GM04503 (cell line): ENCODE results near the gene THAP2.
"Not testable (repeated sequence)": the region's sequence is repeated elsewhere in the genome, so short reads cannot be mapped to it uniquely, and the experiment has no call there.

Source experiments
- DNase-seq: peaks from one replicate; pipeline ENCODE4 v3.0.0-alpha.2; 2012; ENCODE audit warnings: low read depth

Gene THAP2

GRCh38 chr12:71662849-71663560 is 1.1 kb upstream of the THAP2 start:
- DNase-seq, result peak; percentile 18

- DNase-seq, result no peak
These were observed 449 bp downstream of the THAP2 start for GRCh38 chr12:71664411-71665089.

DNA sequence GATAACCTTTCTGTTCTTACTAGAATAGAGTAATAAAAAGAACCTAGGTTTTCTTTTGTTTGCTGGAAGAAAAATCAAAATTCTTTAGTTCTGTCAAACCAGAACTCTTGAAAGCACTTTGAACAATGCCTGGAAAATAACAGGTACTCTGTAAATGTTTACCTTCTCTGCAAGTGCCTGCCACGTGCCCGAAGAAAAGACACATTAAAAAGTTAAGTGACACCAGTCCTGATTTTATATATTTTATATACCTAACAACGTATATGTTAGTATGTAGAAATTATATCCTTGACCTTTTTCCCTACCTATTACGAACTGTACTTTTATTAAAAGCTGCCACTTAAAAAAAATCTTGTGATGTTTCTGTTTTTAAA is 976 bp downstream of the THAP2 start:
- no peak for DNase-seq

- DNase-seq, result no peak
These were observed 2.2 kb downstream of the THAP2 start for GRCh38 chr12:71666259-71666658.

GRCh38 chr12:71671311-71671710 is 7.2 kb downstream of the THAP2 start:
- no peak for DNase-seq

- DNase-seq, result no peak
These were observed 7.7 kb downstream of the THAP2 start for GRCh38 chr12:71671816-71672215.

DNA sequence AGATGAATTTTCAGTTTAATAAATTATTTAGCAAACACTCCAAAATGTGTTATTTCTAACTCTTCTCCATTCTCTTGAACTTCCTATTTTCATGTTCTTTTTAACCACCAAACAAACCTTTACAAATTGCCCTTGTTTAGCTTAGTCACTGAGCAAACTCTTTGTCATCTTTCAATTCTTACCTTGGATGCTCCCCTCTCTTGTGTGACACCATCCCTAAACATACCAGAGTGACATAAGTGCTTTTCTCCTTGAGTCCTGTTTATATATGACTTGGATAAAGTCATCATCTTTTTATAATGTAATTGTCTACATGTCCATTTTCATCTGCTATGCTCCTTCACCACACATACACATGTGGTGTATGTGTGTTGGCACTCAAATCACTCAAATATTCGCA is 18.4 kb downstream of the THAP2 start:
- DNase-seq, result no peak

GRCh38 chr12:71683633-71684032 is 19.5 kb downstream of the THAP2 start:
- no peak for DNase-seq

DNA sequence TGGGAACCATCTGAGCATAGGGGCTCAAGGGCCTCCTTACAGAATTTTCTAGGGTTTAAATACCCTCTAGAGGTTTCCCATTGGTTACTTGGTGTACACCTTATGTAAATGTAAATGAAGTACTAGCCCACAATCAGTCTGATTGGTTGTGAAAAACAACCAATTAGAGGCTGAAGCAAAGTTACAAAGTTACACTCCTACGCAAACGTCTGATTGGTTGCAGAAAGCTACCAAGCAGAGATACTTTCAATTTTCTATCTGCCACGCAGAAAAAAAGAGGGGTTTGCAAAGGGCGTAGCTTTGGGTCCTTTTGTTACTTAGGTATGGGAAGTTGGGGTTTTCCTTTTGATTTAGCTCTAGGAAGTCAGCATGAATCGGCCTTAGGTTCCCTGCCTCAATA is 20.0 kb downstream of the THAP2 start:
- no peak for DNase-seq

DNA sequence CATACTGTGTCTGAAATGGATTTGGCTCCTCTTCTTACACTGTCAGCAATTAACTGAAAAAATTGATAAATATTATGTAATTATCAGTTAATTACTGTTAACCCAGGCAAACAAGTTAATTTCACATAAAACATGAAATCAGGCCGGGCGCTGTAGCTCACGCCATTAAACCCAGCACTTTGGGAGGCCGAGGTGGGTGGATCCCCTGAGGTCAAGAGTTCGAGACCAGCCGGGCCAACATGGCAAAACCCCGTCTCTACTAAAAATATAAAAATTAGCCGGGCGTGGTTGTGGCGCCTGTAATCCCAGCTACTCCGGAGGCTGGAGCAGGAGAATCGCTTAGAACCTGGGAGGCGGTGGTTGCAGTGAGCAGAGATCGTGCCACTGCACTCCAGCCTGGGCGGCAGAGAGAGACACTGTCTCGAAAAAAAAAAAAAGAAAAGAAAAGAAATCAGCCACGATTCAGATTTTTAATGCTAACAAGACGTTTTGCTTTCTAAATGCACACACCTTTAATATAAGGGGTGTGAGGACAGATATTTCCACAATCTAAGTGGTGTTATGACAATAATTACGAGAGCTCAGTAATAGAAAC is 21.3 kb downstream of the THAP2 start:
- no peak for DNase-seq

DNA sequence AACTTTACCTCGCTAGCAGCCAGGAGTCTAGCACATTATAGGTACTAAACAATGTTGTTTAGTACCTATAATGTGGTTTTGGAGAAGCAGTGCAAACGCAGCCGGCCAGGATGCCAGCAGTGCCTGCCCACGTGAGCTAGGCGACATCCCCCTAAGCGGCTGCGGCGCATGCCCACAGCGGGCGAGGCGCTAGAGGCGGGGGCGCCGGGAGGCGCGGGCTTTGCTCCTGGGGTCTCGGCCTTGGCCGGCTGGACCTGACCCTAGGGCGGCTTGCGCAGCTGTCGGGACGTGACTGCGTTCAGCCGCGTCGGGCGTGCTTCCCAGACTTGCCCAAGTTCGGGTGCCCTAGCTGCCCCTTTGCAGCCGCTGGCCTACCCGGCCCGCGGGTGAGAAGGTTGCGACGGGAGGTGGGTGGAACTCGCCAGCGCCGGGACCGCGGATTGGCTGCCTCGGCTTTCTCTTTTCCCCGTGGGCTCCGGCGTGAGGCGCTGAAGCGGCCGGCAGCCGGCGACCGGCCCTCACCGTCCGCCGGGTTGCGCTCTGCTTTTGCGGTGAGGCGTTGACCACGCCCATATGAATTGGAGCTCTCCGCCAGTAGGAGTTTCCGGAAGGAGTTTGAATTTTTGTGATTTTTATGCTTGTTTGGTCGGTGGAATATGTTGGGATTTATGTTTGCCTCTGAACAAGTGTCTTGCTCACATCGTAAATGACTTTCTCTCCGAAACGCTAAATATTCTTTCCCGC is 22.0 kb downstream of the THAP2 start, which contains the start of gene TMEM19:
Gene TMEM19 (plus strand): TSS at position 169 of the 744 bp plus-strand sequence. CDS start 599 bp downstream, outside the sequence.
- peak; percentile 57 for DNase-seq

DNA sequence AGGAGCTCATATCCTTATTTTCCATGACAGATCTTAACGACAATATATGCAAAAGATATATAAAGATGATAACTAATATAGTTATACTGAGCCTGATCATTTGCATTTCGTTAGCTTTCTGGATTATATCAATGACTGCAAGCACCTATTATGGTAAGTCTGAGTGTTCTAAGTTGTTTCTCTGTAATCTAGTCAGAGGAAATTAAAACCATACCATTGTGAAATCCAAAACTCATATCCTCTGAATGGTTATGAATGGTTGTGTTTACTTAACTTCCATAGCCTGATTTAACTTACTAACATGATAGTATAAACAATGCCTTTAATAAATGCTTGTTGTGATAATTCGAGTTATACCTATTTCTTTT is 22.5 kb downstream of the THAP2 start:
- no peak for DNase-seq

GRCh38 chr12:71687172-71687571 is 23.1 kb downstream of the THAP2 start:
- DNase-seq, result not testable (repeated sequence)

DNA sequence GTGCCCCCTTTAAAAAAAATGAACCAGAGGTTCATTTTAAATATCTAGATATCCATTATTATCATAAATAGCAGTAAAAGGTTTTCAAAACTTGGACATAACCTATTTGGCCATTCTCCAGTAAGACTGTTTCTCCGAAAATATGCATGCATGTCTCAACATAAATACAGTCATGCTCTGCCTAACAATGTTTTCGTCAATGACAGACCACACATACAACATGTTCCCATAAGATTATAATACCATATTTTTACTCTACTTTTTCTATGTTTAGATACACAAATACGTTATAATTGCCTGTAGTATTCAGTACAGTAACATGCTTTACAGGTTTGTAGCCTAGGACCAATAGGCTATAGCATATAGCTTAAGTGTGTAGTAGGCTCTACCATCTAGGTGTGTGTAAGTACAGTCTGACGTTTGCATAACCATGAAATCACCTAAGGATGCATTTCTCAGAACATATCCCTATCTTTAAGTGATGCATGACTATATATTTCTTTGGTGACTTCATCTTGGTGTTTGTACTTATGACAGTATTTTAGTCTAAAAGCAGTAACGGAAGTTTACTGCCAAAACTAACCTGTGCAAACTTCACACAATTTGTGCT is 25.0 kb downstream of the THAP2 start:
- DNase-seq, result no peak

GRCh38 chr12:71691504-71692129 is 27.5 kb downstream of the THAP2 start:
- no peak for DNase-seq

DNA sequence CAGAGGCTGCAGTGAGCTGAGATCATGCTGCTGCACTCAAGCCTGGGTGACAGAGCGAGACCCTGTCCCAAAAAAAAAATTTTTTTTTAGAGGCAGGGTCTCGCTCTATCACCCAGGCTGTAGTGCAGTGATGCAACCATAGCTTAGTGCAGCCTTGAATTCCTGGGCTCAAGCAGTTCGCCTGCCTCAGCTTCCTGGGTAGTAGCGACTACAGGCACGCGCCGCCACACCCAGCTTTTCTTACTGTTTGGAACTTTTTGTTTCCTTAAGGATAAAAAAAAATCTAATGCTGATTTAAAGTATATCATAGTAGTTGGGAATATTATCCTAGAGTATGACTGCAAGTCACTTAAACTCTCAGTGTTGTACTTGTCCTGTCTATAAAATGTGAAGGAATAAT is 29.0 kb downstream of the THAP2 start:
- no peak for DNase-seq

- DNase-seq, result not testable (repeated sequence)
These were observed 29.6 kb downstream of the THAP2 start for GRCh38 chr12:71693651-71694050.

- no peak for DNase-seq
These were observed 30.2 kb downstream of the THAP2 start for GRCh38 chr12:71694099-71694820.

- DNase-seq, result no peak
These were observed 31.7 kb downstream of the THAP2 start for GRCh38 chr12:71695782-71696181.

DNA sequence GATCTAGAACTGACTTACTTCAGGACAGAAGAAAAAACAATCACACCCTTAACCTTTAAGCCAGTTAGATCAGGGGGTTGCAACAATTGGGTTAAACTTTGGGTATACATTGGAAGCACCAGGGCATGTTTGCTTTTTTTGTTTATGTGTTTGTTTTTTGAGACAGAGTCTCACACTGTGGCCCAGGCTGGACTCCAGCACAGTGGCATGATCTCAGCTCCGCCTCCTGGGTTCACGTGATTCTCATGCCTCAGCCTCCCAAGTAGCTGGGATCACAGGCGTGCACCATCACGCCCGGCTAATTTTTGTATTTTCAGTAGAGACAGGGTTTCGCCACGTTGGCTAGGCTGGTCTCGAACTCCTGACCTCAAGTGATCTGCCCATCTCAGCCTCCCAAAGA is 38.1 kb downstream of the THAP2 start:
- not testable (repeated sequence) for DNase-seq

GRCh38 chr12:71702590-71702989 is 38.5 kb downstream of the THAP2 start:
- no peak for DNase-seq
